Measurements from ENCODE around the gene PLAAT2.

GRCh38 chr11:63547061-63547460 is 16.1 kb downstream of the PLAAT2 start:
- TF ChIP-seq POLR2A (IDR thresholded peaks at IDR 0.05): no peak
- TF ChIP-seq CTCF (IDR thresholded peaks at IDR 0.05): no peak
- TF ChIP-seq POLR2AphosphoS5 (IDR thresholded peaks at IDR 0.05): no peak
- no peak for TF ChIP-seq EP300 (IDR thresholded peaks at IDR 0.05; ENCODE audit: low read depth)
